Activated naive CD4-positive, alpha-beta T cell treated with anti-CD3 and anti-CD28 coated beads for 36 hours (primary cell): ENCODE data around the gene KDM4F. TPM values are rescaled to one million over a fixed set of nuclear protein-coding genes. Genes with fewer than 3 reads are reported as not detected.
A peak's percentile ranks its signal among the peaks of the same experiment; 100 is the strongest.

Experiments
- CTCF ChIA-PET: fragments of 350-600 bp; sonication (Branson Sonifier 250); formaldehyde crosslinking; loops from one replicate; lab custom pipeline; 2021; ENCODE audit warnings: antibody characterized with exemption; lab: Charles Lee
- DNase-seq: peaks from one replicate; pipeline ENCODE4 v3.0.0-alpha.2; 2020
- H3K27ac Mint-ChIP-seq: one replicate; pipeline ENCODE4 v1.8.0; 2021; ENCODE audit warnings: mild to moderate bottlenecking, mixed read lengths
- H3K27me3 Mint-ChIP-seq: one replicate; pipeline ENCODE4 v1.8.0; 2021; ENCODE audit warnings: low read depth, mixed read lengths
- H3K36me3 Mint-ChIP-seq: one replicate; pipeline ENCODE4 v1.8.0; 2021; ENCODE audit warnings: low read depth, mixed read lengths
- H3K4me1 Mint-ChIP-seq: one replicate; pipeline ENCODE4 v1.8.0; 2021; ENCODE audit warnings: low read depth, mixed read lengths
- H3K4me3 Mint-ChIP-seq: one replicate; pipeline ENCODE4 v1.8.0; 2021; ENCODE audit warnings: mild to moderate bottlenecking, moderate library complexity, mixed read lengths
- H3K9me3 Mint-ChIP-seq: one replicate; pipeline ENCODE4 v1.8.0; 2021; ENCODE audit warnings: mixed read lengths
- intact Hi-C: fragments of 100-400 bp; cut with micrococcal nuclease; formaldehyde crosslinking; loops from one replicate; pipeline ENCODE4 v1.15.1; 2023
- total RNA-seq, 2 experiments: library from RNA; stranded (reverse); gene quantifications; one replicate each; pipeline ENCODE4 v1.2.3, GENCODE V29; 2021

KDM4F gene
- total RNA-seq, 2 experiments from 2014 or later: not detected

DNA sequence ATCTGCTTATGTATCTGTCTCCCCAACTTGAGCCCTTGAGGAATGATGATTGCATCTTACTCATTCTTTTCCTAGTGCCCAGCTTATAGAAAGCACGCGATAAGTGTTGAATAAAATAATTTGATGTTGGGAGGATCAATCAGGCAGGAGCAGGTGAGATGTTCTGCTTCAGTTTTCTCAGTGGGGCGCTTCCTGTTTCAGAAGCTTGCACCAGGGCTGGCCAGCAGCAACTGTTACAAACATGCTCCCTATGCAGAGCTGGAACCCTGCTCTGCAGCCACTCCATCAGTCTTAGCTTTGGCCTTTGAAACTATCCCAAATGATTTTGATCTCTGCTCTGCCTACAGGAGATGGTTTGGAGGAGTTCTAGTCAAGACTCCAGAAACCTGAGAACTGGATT lies 44.3 kb downstream of the KDM4F start:
- H3K9me3 Mint-ChIP-seq: no peaks in the 10 kb centered on the region
- intact Hi-C loops: loop anchor here (10.0 kb wide), 1 partner anchor 1349 kb away; the partner anchor contains the start of genes C11orf54 and TAF1D
- CTCF ChIA-PET: interaction anchor here (1.0 to 9.4 kb wide), 8 partner anchors 9 to 54 kb away, joined by 3 to 132 read pairs (median 7); partner anchors contain the start of gene SRSF8
- no peaks in the 10 kb centered on the region for H3K27me3 Mint-ChIP-seq
- H3K36me3 Mint-ChIP-seq: peaks cover 9% of the 10 kb centered on the region
- H3K27ac Mint-ChIP-seq: no peak overlapping the region
- DNase-seq: no peak
- no peak overlapping the region for H3K4me3 Mint-ChIP-seq
- H3K4me1 Mint-ChIP-seq: peaks cover 71% of the 10 kb centered on the region

DNA sequence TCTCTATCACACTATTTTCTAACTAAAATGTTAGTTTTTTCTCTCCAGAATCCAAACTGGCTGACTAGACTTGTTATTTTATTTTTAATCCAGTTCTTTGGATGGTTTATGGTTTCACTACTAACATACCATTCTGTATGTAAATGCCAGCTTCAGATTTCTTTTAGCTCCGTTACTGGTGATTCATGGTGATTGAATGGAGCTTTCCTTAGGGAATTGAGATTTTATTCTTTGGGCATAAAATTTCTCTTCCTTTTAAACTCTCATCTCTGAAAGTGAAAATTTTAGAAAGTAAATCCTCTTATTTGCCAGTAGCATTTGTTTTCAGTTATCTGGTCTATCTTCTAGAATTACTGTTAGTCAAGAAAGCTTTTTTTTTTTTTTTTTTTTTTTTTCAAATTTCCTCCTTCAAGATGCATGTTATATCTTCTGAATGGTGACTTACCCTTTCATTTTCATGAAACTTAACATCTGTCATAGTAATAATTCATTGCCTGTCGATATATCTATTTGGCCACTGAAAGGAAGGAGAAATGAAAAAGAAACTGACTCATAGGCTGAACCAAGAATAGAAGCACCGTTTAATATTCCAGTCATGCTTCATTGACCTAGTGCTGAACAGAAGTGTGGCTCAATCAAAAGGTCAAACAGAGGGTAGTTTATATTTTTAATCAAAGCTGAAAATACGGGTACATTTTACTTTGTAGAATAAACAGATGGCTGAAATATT lies 46.8 kb downstream of the KDM4F start:
- Mint-ChIP-seq H3K27ac (no peak overlapping the region), H3K9me3 (no peaks in the 10 kb centered on the region), H3K4me3 (peak overlapping the region; percentile 17), H3K36me3 (peaks cover 14% of the 10 kb centered on the region), H3K27me3 (no peaks in the 10 kb centered on the region), H3K4me1 (peaks cover 59% of the 10 kb centered on the region)
- intact Hi-C loops: loop anchor here (10.0 kb wide), 1 partner anchor 1351 kb away; the partner anchor contains the start of genes C11orf54 and TAF1D
- CTCF ChIA-PET: interaction anchor here (0.7 to 9.4 kb wide), 4 partner anchors 10 to 376 kb away, joined by 3 to 132 read pairs (median 3); partner anchors contain the start of gene SRSF8
- no peak for DNase-seq

DNA sequence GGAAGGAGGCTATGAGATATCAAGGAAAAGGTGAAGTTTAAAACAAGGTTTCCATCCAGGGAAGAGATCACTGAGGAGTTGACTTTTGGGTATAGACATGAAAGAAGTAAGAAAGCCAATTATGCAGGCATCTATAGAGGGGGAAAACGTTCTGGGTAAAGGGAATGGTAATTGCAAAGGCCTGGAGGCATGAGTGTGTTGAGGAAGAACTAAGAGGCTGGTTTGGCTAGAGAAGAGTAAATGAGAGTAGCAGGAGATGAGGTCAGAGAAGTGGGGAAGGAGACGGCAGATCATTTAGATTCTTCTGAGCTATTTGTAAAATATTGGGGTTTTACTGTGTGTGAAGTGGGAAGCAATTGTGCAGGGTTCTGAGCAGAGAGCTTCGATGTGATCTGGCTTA lies 48.0 kb downstream of the KDM4F start:
- Mint-ChIP-seq H3K4me3 (no peak overlapping the region), H3K4me1 (peaks cover 47% of the 10 kb centered on the region), H3K27ac (no peak overlapping the region), H3K9me3 (no peaks in the 10 kb centered on the region), H3K36me3 (peaks cover 14% of the 10 kb centered on the region), H3K27me3 (no peaks in the 10 kb centered on the region)
- no peak for DNase-seq
- CTCF ChIA-PET: interaction anchor here (1.0 kb wide), 1 partner anchor 30 kb away, joined by 4 read pairs; the partner anchor contains the start of gene SRSF8
- intact Hi-C loops: loop anchor here (10.0 kb wide), 1 partner anchor 1352 kb away; the partner anchor contains the start of genes C11orf54 and TAF1D

DNA sequence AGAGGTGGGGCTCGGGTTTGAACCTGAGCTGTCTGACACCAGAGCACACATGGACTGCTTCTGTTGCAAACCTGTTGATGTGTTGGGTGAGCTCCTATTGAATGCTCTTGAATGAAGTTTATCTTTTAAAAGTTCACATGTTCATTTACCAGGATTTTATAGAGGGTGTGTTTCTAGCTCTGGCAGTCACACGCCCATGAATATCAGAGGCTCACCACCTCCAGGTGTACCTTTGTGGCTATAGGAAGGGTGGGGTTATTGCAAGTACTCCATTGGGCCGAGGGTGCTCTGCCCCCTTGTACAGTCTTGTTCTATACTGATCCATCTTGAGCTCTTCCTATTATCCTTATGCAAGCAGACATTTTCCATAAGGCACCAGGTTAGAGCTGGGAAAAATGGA lies 49.6 kb downstream of the KDM4F start:
- CTCF ChIA-PET: interaction anchor here (1.2 kb wide), 1 partner anchor 38 kb away, joined by 4 read pairs; no protein-coding TSS in a partner anchor
- Mint-ChIP-seq H3K27me3 (no peaks in the 10 kb centered on the region), H3K4me3 (no peak overlapping the region), H3K4me1 (peaks cover 37% of the 10 kb centered on the region), H3K9me3 (no peaks in the 10 kb centered on the region), H3K36me3 (peaks cover 14% of the 10 kb centered on the region), H3K27ac (no peak overlapping the region)
- no peak for DNase-seq
- intact Hi-C loops: loop anchor here (10.0 kb wide), 1 partner anchor 1354 kb away; the partner anchor contains the start of genes C11orf54 and TAF1D

DNA sequence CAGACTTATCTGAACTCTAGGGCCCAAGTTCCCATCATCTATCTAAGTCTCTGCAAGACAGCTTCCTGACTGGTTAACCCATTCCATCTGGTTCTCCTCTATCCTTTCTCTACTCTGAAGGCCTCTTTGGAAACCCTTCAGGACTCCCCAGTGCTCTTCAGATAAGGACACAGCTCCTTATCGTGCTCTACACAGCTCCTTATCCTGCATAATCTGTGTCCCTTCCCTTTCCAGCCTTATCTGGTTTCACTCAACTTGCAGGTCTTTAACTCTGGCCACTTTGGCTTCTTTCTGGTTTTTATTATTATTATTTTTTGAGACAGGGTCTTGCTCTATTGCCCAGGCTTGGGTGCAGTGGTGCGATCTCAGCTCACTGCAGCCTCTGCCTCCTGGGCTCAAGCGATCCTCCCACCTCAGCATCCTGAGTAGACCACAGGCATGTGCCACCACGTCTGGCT lies 51.0 kb downstream of the KDM4F start:
- CTCF ChIA-PET: no interaction called here
- intact Hi-C loops: no loop called here

More for the DNA sequence above, 51.0 kb downstream of the KDM4F start:
- H3K4me3 Mint-ChIP-seq: no peak overlapping the region
- DNase-seq: no peak
- H3K27me3 Mint-ChIP-seq: no peaks in the 10 kb centered on the region
- H3K4me1 Mint-ChIP-seq: peaks cover 26% of the 10 kb centered on the region
- no peaks in the 10 kb centered on the region for H3K9me3 Mint-ChIP-seq
- no peak overlapping the region for H3K27ac Mint-ChIP-seq
- peaks cover 14% of the 10 kb centered on the region for H3K36me3 Mint-ChIP-seq

Other genes starting within 250 kb of the KDM4F start
- gene CWC15, start 75.9 kb upstream of the KDM4F start, total RNA-seq: 10 to 100 TPM; 70.6 to 72.3 TPM
- gene KDM4D, start 75.7 kb upstream of the KDM4F start, total RNA-seq: 1 to 10 TPM; 1.7 to 2.1 TPM
- not detected for gene KDM4E, start 24.2 kb upstream of the KDM4F start, total RNA-seq
- 10 to 100 TPM; 20.5 to 22.9 TPM for gene SRSF8, start 17.5 kb downstream of the KDM4F start, total RNA-seq
- 10 to 100 TPM; 14.5 to 15.2 TPM for gene ENDOD1, start 40.4 kb downstream of the KDM4F start, total RNA-seq
- 10 to 100 TPM; 17.5 to 18.1 TPM for gene SESN3, start 181.8 kb downstream of the KDM4F start, total RNA-seq